ENCODE data around the gene PPP2R2B.

The PPP2R2B gene

GRCh38 chr5:146695646-146696045, 182.9 kb downstream of the PPP2R2B start:
- DNase-seq: no peak

GRCh38 chr5:146690880-146691355, 187.6 kb downstream of the PPP2R2B start:
- no peak for DNase-seq

GRCh38 chr5:146687630-146688029, 190.9 kb downstream of the PPP2R2B start:
- DNase-seq: no peak

- DNase-seq: no peak
Observed at GRCh38 chr5:146683861-146684260, 194.7 kb downstream of the PPP2R2B start.

- no peak for DNase-seq
Observed at GRCh38 chr5:146682899-146683532, 195.5 kb downstream of the PPP2R2B start.

- DNase-seq: no peak
Observed at GRCh38 chr5:146681585-146682105, 196.9 kb downstream of the PPP2R2B start.

- DNase-seq: no peak
Observed at GRCh38 chr5:146680846-146681584, 197.5 kb downstream of the PPP2R2B start.

GRCh38 chr5:146675636-146676035, 202.9 kb downstream of the PPP2R2B start:
- no peak for DNase-seq

- DNase-seq: no peak
Observed at GRCh38 chr5:146672866-146673265, 205.7 kb downstream of the PPP2R2B start.

- no peak for DNase-seq
Observed at GRCh38 chr5:146671561-146672295, 206.8 kb downstream of the PPP2R2B start.

- no peak for DNase-seq
Observed at GRCh38 chr5:146669656-146670055, 208.9 kb downstream of the PPP2R2B start.

- DNase-seq: no peak
Observed at GRCh38 chr5:146667633-146668272, 210.8 kb downstream of the PPP2R2B start.

GRCh38 chr5:146662229-146662628, 216.3 kb downstream of the PPP2R2B start:
- DNase-seq: no peak

GRCh38 chr5:146660376-146660960, 218.1 kb downstream of the PPP2R2B start:
- no peak for DNase-seq

GRCh38 chr5:146659961-146660360, 218.6 kb downstream of the PPP2R2B start:
- no peak for DNase-seq

- DNase-seq: no peak
Observed at GRCh38 chr5:146656703-146657102, 221.9 kb downstream of the PPP2R2B start.

- DNase-seq: no peak
Observed at GRCh38 chr5:146653560-146653959, 225.0 kb downstream of the PPP2R2B start.

- DNase-seq: no peak
Observed at GRCh38 chr5:146652547-146652946, 226.0 kb downstream of the PPP2R2B start.

GRCh38 chr5:146647656-146648199, 230.8 kb downstream of the PPP2R2B start:
- DNase-seq: no peak

GRCh38 chr5:146646441-146646840, 232.1 kb downstream of the PPP2R2B start:
- no peak for DNase-seq

- no peak for DNase-seq
Observed at GRCh38 chr5:146645342-146645741, 233.2 kb downstream of the PPP2R2B start.

GRCh38 chr5:146644831-146645230, 233.7 kb downstream of the PPP2R2B start:
- no peak for DNase-seq

Data from activated naive CD4-positive, alpha-beta T cell treated with Interleukin-2 at 50 U/mL for 16 hours (primary cell).